ENCODE data around the gene MTM1. TPM values are rescaled to one million over a fixed set of nuclear protein-coding genes. Genes with fewer than 3 reads are reported as not detected.

MTM1 gene
- polyA plus RNA-seq, 1 of the 3 experiments (the other 2 are of a cell fraction) = 2.7 TPM

GRCh38 chrX:150531467-150531866 is 37.0 kb upstream of the MTM1 start (continued):
- TF ChIP-seq, protein P1, sequence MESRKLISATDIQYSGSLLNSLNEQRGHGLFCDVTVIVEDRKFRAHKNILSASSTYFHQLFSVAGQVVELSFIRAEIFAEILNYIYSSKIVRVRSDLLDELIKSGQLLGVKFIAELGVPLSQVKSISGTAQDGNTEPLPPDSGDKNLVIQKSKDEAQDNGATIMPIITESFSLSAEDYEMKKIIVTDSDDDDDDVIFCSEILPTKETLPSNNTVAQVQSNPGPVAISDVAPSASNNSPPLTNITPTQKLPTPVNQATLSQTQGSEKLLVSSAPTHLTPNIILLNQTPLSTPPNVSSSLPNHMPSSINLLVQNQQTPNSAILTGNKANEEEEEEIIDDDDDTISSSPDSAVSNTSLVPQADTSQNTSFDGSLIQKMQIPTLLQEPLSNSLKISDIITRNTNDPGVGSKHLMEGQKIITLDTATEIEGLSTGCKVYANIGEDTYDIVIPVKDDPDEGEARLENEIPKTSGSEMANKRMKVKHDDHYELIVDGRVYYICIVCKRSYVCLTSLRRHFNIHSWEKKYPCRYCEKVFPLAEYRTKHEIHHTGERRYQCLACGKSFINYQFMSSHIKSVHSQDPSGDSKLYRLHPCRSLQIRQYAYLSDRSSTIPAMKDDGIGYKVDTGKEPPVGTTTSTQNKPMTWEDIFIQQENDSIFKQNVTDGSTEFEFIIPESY (IDR thresholded peaks at IDR 0.05; ENCODE audit: borderline replicate concordance, low read depth) = no peak
- no peak for TF ChIP-seq SIN3A (IDR thresholded peaks at IDR 0.05; ENCODE audit: borderline replicate concordance, low read depth, low read length)

GRCh38 chrX:150533863-150534262 is 34.6 kb upstream of the MTM1 start:
- CTCF ChIA-PET = no interaction called here
- no peak for DNase-seq
- no peak overlapping the region for H3K4me2 ChIP-seq

More at GRCh38 chrX:150533863-150534262, 34.6 kb upstream of the MTM1 start:
- Histone ChIP-seq H3K9me3 (no peaks in the 10 kb centered on the region), H3K4me1 (ENCODE audit: control insufficient read depth in 1 of 2, insufficient read depth in 2 of 2, low read depth in 1 of 2, low read length in 1 of 2) (no peaks in the 10 kb centered on the region), H3K27me3 (ENCODE audit: insufficient read depth) (no peaks in the 10 kb centered on the region), H3K36me3 (replicated peaks in 1 of 2; ENCODE audit: control insufficient read depth in 1 of 2, insufficient read depth in 2 of 2, low read length in 1 of 2) (no peaks in the 10 kb centered on the region), H3K4me3 (ENCODE audit: low read depth in 2 of 2, low read length in 1 of 2) (no peak overlapping the region), H3K79me2 (ENCODE audit: insufficient read depth) (no peaks in the 10 kb centered on the region), H3K27ac (ENCODE audit: low read depth in 2 of 2, low read length in 1 of 2) (no peak overlapping the region), H3F3A (replicated peaks; ENCODE audit: insufficient read depth) (peaks cover 3% of the 10 kb centered on the region), H3K9ac (no peak overlapping the region), H3K9me2 (no peaks in the 10 kb centered on the region), H2AFZ (ENCODE audit: low read depth) (no peak overlapping the region), H4K20me1 (ENCODE audit: insufficient read depth) (no peaks in the 10 kb centered on the region)
- TF ChIP-seq TAF1 (IDR thresholded peaks at IDR 0.05; ENCODE audit: borderline replicate concordance, low read depth, low read length) (no peak), SIN3A (IDR thresholded peaks at IDR 0.05; ENCODE audit: borderline replicate concordance, low read depth, low read length) (no peak), FOXJ3 (CRISPR knock-in tag; IDR thresholded peaks at IDR 0.05) (no peak), USF1 (IDR thresholded peaks at IDR 0.05; ENCODE audit: borderline replicate concordance, low read depth) (no peak), RAD21 (IDR thresholded peaks at IDR 0.05; ENCODE audit: low read length) (no peak), REST (IDR thresholded peaks at IDR 0.05; ENCODE audit: low read depth, low read length) (no peak), MEF2A (IDR thresholded peaks at IDR 0.05; ENCODE audit: borderline replicate concordance, low read depth) (no peak), GATA2 (CRISPR knock-in tag; IDR thresholded peaks at IDR 0.05) (no peak), POLR2AphosphoS5 (IDR thresholded peaks at IDR 0.05; ENCODE audit: low read depth, low read length) (no peak), CHD2 (IDR thresholded peaks at IDR 0.05; ENCODE audit: low read length, partially characterized antibody) (no peak), IRF3 (IDR thresholded peaks at IDR 0.05; ENCODE audit: low read depth, low read length) (no peak), EP300 (IDR thresholded peaks at IDR 0.05; ENCODE audit: borderline replicate concordance in 1 of 2, low read depth in 1 of 2, low read length in 1 of 2) (no peak), FOSL2 (IDR thresholded peaks at IDR 0.05; ENCODE audit: borderline replicate concordance, low read depth) (no peak), TCF12 (IDR thresholded peaks at IDR 0.05) (no peak), YY1 (IDR thresholded peaks at IDR 0.05; ENCODE audit: low read depth) (no peak), SMC3 (IDR thresholded peaks at IDR 0.05; ENCODE audit: low read depth, low read length) (no peak)
- TF ChIP-seq, protein P2, sequence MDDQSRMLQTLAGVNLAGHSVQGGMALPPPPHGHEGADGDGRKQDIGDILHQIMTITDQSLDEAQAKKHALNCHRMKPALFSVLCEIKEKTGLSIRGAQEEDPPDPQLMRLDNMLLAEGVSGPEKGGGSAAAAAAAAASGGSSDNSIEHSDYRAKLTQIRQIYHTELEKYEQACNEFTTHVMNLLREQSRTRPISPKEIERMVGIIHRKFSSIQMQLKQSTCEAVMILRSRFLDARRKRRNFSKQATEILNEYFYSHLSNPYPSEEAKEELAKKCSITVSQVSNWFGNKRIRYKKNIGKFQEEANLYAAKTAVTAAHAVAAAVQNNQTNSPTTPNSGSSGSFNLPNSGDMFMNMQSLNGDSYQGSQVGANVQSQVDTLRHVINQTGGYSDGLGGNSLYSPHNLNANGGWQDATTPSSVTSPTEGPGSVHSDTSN (IDR thresholded peaks at IDR 0.05) = no peak
- POLR2A ChIA-PET = no interaction called here
- 30% methylated on average over 3 of the region's 3 CpGs for WGBS (ENCODE audit: low lambda C conversion rate)
